Measurements from ENCODE around the gene TLCD5.

DNA sequence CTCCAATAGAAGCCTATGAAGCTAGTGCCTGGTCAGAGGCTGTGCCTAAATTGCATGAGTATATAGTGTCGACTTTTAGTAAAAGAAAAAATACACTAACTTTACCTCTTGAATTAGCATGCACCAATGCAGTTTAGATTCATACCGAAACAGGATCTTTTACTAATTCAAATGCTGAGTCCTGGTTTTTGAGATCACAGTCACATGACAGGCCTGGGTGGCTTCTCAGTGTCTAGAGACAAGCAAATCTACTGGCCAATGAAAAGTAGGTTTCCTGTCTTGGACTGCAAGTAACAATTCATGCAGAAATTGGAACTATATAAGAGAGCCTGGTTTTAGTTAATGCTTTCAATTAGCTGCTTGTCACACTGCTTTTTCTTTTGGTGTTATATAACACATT, 18.3 kb downstream of the TLCD5 start:
- TF ChIP-seq POLR2A (IDR thresholded peaks at IDR 0.05): no peak
- TF ChIP-seq, protein P1, sequence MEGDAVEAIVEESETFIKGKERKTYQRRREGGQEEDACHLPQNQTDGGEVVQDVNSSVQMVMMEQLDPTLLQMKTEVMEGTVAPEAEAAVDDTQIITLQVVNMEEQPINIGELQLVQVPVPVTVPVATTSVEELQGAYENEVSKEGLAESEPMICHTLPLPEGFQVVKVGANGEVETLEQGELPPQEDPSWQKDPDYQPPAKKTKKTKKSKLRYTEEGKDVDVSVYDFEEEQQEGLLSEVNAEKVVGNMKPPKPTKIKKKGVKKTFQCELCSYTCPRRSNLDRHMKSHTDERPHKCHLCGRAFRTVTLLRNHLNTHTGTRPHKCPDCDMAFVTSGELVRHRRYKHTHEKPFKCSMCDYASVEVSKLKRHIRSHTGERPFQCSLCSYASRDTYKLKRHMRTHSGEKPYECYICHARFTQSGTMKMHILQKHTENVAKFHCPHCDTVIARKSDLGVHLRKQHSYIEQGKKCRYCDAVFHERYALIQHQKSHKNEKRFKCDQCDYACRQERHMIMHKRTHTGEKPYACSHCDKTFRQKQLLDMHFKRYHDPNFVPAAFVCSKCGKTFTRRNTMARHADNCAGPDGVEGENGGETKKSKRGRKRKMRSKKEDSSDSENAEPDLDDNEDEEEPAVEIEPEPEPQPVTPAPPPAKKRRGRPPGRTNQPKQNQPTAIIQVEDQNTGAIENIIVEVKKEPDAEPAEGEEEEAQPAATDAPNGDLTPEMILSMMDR (IDR thresholded peaks at IDR 0.05): no peak

All from right lobe of liver (tissue), 4 donors.